Measurements from ENCODE around the gene KCP. TPM values are rescaled to one million over a fixed set of nuclear protein-coding genes. Genes with fewer than 3 reads are reported as not detected.
A peak's percentile ranks its signal among the peaks of the same experiment; 100 is the strongest.

KCP gene
- total RNA-seq, 2 experiments from 2014 or later: 1.4 to 2.3 TPM

GRCh38 chr7:128859232-128860157 lies 51.0 kb downstream of the KCP start:
- no peak overlapping the region for H3K27ac ChIP-seq (ENCODE audit: low read depth, low read length, poor library complexity, severe bottlenecking)
- TF ChIP-seq CTCF (conservative IDR thresholded peaks at IDR 0.05; ENCODE audit: low read length) (no peak), EZH2phosphoT487 (IDR thresholded peaks at IDR 0.05; ENCODE audit: borderline replicate concordance, low read depth, low read length) (no peak)
- intact Hi-C loops (cut with micrococcal nuclease; ENCODE audit: unreplicated experiment): no loop called here
- peak; percentile 28 for DNase-seq (ENCODE audit: low spot score)
- peaks cover 30% of the 10 kb centered on the region for H3K4me1 ChIP-seq (ENCODE audit: insufficient read depth, low read length, poor library complexity, severe bottlenecking)
- H3K36me3 ChIP-seq (ENCODE audit: insufficient read depth, low read length): no peaks in the 10 kb centered on the region
- no peaks in the 10 kb centered on the region for H3K9me3 ChIP-seq (ENCODE audit: low read length)
- peaks cover 4% of the 10 kb centered on the region; the same call in 1 of the 2 replicates for H4K20me1 ChIP-seq (ENCODE audit: insufficient read depth, low read length)
- BruUV-seq (replicated peaks): no TSS peak
- H3K9me2 ChIP-seq (ENCODE audit: insufficient read depth, low read length): no peaks in the 10 kb centered on the region
- CTCF ChIA-PET (ENCODE audit: unreplicated experiment): interaction anchor here (1.8 kb wide), 1 partner anchor 24 kb away, joined by 11 read pairs; no protein-coding TSS in a partner anchor
- H3K79me2 ChIP-seq (ENCODE audit: insufficient read depth, low read depth, low read length): peaks cover 17% of the 10 kb centered on the region
- peak overlapping the region; percentile 28; the same call in 1 of the 2 replicates for H2AFZ ChIP-seq (ENCODE audit: low read length)
- H3K4me2 ChIP-seq (ENCODE audit: low read length): no peak overlapping the region
- no peak overlapping the region for H3K4me3 ChIP-seq (ENCODE audit: low read depth, low read length, poor library complexity, severe bottlenecking)
- POLR2A ChIA-PET: no interaction called here

- H3K9me3 ChIP-seq (ENCODE audit: low read length): no peaks in the 10 kb centered on the region
- H2AFZ ChIP-seq (ENCODE audit: low read length): no peak overlapping the region
- intact Hi-C loops (cut with micrococcal nuclease; ENCODE audit: unreplicated experiment): no loop called here
- no peak overlapping the region for H3K4me3 ChIP-seq (ENCODE audit: low read depth, low read length, poor library complexity, severe bottlenecking)
- no peak overlapping the region for H3K27ac ChIP-seq (ENCODE audit: low read depth, low read length, poor library complexity, severe bottlenecking)
- POLR2A ChIA-PET: no interaction called here
- H4K20me1 ChIP-seq (ENCODE audit: insufficient read depth, low read length): peaks cover under 1% of the 10 kb centered on the region; the same call in 1 of the 2 replicates
- TF ChIP-seq EZH2phosphoT487 (IDR thresholded peaks at IDR 0.05; ENCODE audit: borderline replicate concordance, low read depth, low read length): no peak
- TF ChIP-seq CTCF (conservative IDR thresholded peaks at IDR 0.05; ENCODE audit: low read length): no peak
- peaks cover 8% of the 10 kb centered on the region for H3K79me2 ChIP-seq (ENCODE audit: insufficient read depth, low read depth, low read length)
- no TSS peak for BruUV-seq (replicated peaks)
- DNase-seq (ENCODE audit: low spot score): no peak
- H3K4me2 ChIP-seq (ENCODE audit: low read length): no peak overlapping the region
- H3K36me3 ChIP-seq (ENCODE audit: insufficient read depth, low read length): no peaks in the 10 kb centered on the region
- H3K4me1 ChIP-seq (ENCODE audit: insufficient read depth, low read length, poor library complexity, severe bottlenecking): peaks cover 24% of the 10 kb centered on the region
- CTCF ChIA-PET (ENCODE audit: unreplicated experiment): no interaction called here
- H3K9me2 ChIP-seq (ENCODE audit: insufficient read depth, low read length): no peaks in the 10 kb centered on the region
Measured at GRCh38 chr7:128858380-128859231, 51.9 kb downstream of the KCP start.
